Mononuclear cell (primary cell): ENCODE measurements around the gene KCNIP4. TPM values are rescaled to one million over a fixed set of nuclear protein-coding genes. Genes with fewer than 3 reads are reported as not detected.

ENCODE experiments used
- H3K27me3 ChIP-seq: 2 replicates; pipeline ENCODE4 v1.6.0; 2011; ENCODE audit warnings: low read length, control low read depth; ENCODE audit not compliant: insufficient read depth
- H3K4me1 ChIP-seq: 2 replicates; pipeline ENCODE4 v1.5.1; 2011; ENCODE audit warnings: mild to moderate bottlenecking, low read length, control low read depth; ENCODE audit not compliant: insufficient read depth
- H3K4me3 ChIP-seq: 2 replicates; pipeline ENCODE4 v1.5.1; 2011; ENCODE audit warnings: mild to moderate bottlenecking, low read length, moderate library complexity
- H3K9me3 ChIP-seq: 2 replicates; pipeline ENCODE4 v1.5.1; 2011; ENCODE audit warnings: low read depth, mild to moderate bottlenecking, control low read depth, low read length
- total RNA-seq: library from RNA; depleted of rRNA; stranded (reverse); fragments of >200 nt; gene quantifications from one replicate; pipeline ENCODE4 v1.2.3, GENCODE V29; 2012

The KCNIP4 gene
- total RNA-seq, 1 donor, result not detected

DNA sequence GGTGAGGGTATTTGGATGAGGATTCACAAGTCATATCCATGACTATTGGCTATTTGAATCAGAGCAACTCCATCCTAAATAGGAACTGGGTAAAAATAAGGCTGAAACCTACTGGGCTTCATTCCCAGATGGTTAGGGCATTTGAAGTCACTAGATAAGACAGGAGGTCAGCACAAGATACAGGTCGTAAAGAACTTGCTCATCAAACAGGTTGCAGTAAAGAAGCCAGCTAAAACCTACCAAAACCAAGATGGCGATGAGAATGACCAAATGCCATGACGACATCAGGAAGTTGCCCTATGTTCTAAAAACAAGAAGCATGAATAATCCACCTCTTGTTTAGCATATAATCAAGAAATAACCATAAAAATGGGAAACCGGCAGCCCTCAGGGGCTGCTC, 1023.4 kb downstream of the KCNIP4 start:
- Histone ChIP-seq H3K4me1 (no peaks in the 10 kb centered on the region), H3K27me3 (no peaks in the 10 kb centered on the region), H3K4me3 (no peak overlapping the region), H3K9me3 (peaks cover 3% of the 10 kb centered on the region)

DNA sequence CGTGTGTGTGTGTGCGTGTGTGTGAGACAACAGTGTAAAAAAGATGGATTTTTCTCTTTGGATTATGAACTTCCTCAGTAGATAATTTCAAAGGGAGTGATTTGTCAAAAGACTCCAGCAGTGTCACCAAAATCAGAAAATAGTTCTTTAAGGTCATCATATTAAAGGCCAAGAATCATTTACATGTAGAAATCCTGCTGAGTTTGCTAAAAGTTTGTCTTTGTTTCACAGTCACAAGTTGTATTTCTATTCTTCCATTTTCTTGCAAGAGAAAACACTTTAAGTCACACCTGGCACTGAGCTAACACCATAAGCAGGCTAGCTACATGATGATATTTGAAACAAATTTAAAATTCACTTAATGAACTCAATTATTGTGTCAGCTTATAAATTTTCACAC, 1025.6 kb downstream of the KCNIP4 start:
- H3K4me1 ChIP-seq, result no peaks in the 10 kb centered on the region
- no peaks in the 10 kb centered on the region for H3K27me3 ChIP-seq
- peaks cover 4% of the 10 kb centered on the region for H3K9me3 ChIP-seq
- no peak overlapping the region for H3K4me3 ChIP-seq

DNA sequence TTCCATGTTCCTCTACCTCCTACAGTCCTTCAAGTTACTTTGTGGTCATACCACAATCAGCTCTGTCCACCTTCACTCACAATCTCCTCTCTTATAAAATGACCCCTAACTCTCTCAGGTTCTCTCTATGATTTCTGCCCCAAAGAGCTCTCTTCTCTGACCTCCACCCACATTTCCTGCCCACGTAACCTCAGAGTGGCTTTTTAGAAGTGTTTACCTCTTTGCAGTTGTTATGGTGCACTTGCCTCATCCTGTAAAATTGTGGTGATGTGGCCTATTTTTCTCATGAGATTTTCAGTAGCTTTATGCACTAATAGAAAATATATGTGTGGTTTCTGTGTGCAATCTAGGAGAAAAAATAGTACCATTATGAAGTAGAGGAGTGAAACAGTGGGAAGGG, 1032.5 kb downstream of the KCNIP4 start:
- Histone ChIP-seq H3K4me3 (no peak overlapping the region), H3K9me3 (peaks cover 4% of the 10 kb centered on the region), H3K4me1 (peaks cover 6% of the 10 kb centered on the region), H3K27me3 (no peaks in the 10 kb centered on the region)

DNA sequence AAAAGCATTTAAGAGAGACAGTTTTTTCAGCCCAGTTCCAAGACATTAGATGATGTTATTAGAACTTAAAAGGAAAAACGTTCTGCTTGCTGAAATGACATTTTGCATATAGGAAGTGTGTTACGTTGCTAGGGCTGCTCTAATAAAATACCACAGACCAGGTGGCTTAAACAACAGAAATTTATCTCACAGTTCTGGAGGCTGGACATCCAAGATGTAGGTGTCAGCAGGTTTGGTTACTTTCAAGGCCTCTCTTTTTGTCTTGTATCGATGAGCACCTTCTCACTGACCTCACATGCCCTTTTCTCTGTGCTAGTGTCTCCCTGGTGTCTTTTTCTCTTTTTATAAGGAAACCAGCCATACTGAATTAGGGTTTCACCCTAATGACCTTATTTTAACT, 1043.6 kb downstream of the KCNIP4 start:
- Histone ChIP-seq H3K4me1 (no peaks in the 10 kb centered on the region), H3K4me3 (no peak overlapping the region), H3K9me3 (no peaks in the 10 kb centered on the region), H3K27me3 (no peaks in the 10 kb centered on the region)

GRCh38 chr4:20901851-20902250, 1046.7 kb downstream of the KCNIP4 start:
- H3K4me3 ChIP-seq, result no peak overlapping the region

GRCh38 chr4:20899591-20899990, 1049.0 kb downstream of the KCNIP4 start:
- Histone ChIP-seq H3K27me3 (no peaks in the 10 kb centered on the region), H3K4me3 (no peak overlapping the region)

More at GRCh38 chr4:20901851-20902250, 1046.7 kb downstream of the KCNIP4 start:
- H3K27me3 ChIP-seq, result no peaks in the 10 kb centered on the region
- no peaks in the 10 kb centered on the region for H3K9me3 ChIP-seq
- no peaks in the 10 kb centered on the region for H3K4me1 ChIP-seq

DNA sequence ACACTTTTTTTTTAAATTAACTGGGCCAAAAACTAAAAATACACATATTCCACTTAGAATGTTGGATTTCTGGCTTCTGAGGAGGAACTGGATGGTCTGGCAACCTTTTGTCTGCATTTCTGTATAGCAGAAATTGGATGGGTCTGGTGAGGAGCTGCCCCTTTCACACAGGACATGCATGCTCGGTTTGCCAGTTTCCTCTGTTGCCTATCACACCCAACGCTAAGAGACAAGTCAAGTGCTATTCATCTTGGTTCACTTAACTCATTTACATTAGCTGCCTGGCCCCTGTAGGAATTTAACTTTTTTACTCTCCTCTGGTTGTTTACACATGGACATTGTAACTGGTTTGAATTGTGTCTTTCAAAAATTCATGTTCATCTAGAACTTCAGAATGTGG, 1052.6 kb downstream of the KCNIP4 start:
- H3K4me3 ChIP-seq, result no peak overlapping the region
- H3K9me3 ChIP-seq, result no peaks in the 10 kb centered on the region
- no peaks in the 10 kb centered on the region for H3K27me3 ChIP-seq
- no peaks in the 10 kb centered on the region for H3K4me1 ChIP-seq

More at GRCh38 chr4:20899591-20899990, 1049.0 kb downstream of the KCNIP4 start:
- no peaks in the 10 kb centered on the region for H3K9me3 ChIP-seq
- no peaks in the 10 kb centered on the region for H3K4me1 ChIP-seq

GRCh38 chr4:20895208-20895607, 1053.4 kb downstream of the KCNIP4 start:
- Histone ChIP-seq H3K27me3 (no peaks in the 10 kb centered on the region), H3K4me3 (no peak overlapping the region), H3K4me1 (no peaks in the 10 kb centered on the region), H3K9me3 (no peaks in the 10 kb centered on the region)

GRCh38 chr4:20890761-20891160, 1057.8 kb downstream of the KCNIP4 start:
- H3K4me1 ChIP-seq, result no peaks in the 10 kb centered on the region
- H3K9me3 ChIP-seq, result no peaks in the 10 kb centered on the region
- H3K27me3 ChIP-seq, result no peaks in the 10 kb centered on the region
- H3K4me3 ChIP-seq, result no peak overlapping the region

- Histone ChIP-seq H3K4me3 (no peak overlapping the region), H3K4me1 (no peaks in the 10 kb centered on the region), H3K27me3 (no peaks in the 10 kb centered on the region), H3K9me3 (no peaks in the 10 kb centered on the region)
Measured at GRCh38 chr4:20889901-20890300, 1058.7 kb downstream of the KCNIP4 start.

DNA sequence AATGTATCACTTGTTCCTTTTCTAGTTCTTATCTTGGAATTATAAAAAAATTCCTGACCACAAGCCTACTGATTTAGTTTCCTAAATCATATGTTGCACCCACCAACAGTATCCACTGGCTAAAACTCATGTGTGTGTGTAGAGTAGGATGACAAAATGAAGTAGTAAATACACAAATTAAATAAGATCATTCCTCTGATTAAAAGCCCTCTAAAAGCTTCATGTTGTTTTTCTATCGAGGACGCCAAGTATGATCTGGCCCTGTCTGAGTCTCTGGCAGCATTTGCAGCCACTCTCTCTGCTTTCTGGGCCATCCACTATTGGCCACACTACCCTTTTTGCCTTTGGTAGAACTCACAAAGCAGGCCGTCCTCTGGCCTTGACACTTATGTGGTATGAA, 1064.9 kb downstream of the KCNIP4 start:
- Histone ChIP-seq H3K4me1 (no peaks in the 10 kb centered on the region), H3K4me3 (no peak overlapping the region), H3K9me3 (no peaks in the 10 kb centered on the region), H3K27me3 (no peaks in the 10 kb centered on the region)

- Histone ChIP-seq H3K4me3 (no peak overlapping the region), H3K9me3 (no peaks in the 10 kb centered on the region), H3K27me3 (no peaks in the 10 kb centered on the region), H3K4me1 (no peaks in the 10 kb centered on the region)
Measured at GRCh38 chr4:20883231-20883630, 1065.3 kb downstream of the KCNIP4 start.

DNA sequence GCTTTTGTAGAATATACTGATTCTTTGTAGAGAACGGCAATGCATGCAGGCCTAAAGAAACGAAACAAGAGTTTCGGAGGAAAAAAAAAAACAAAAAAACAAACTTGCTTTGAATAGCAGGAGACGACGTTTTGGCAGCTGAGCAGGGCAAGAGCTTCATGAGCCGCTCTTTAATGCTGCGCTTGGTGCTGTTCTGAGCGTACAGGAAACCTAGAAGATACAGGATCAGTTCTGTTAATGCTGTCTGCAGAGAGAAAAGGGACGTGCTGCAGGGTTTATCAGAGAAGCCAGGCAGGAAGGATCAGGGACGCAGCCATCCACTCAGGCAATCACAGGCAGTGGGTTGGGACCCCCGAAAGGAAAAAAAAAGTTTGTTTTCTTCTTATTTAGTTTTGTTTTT, 1066.1 kb downstream of the KCNIP4 start:
- Histone ChIP-seq H3K9me3 (no peaks in the 10 kb centered on the region), H3K4me1 (no peaks in the 10 kb centered on the region), H3K4me3 (no peak overlapping the region), H3K27me3 (no peaks in the 10 kb centered on the region)

- no peak overlapping the region for H3K4me3 ChIP-seq
- no peaks in the 10 kb centered on the region for H3K4me1 ChIP-seq
- no peaks in the 10 kb centered on the region for H3K9me3 ChIP-seq
- H3K27me3 ChIP-seq, result no peaks in the 10 kb centered on the region
Measured at GRCh38 chr4:20881658-20882057, 1066.9 kb downstream of the KCNIP4 start.

DNA sequence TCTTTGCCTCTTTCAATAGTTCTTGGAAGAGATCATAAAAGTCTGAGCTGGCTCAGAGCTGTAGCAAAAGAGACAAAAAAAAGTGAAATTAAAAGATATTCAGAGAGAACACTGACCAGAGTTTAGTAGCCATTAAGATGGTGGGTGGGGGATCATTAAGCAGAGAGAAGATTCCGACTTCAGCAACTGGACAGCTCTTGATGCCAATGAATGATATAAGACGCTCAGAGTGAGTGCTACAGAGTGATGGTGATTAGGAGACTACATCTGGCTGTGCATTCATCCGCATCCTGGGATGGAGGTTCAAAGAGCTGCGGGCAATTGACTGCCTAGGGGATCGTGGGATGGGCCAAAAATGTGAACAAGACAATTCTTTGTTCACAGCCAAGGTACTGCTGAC, 1069.8 kb downstream of the KCNIP4 start:
- Histone ChIP-seq H3K27me3 (no peaks in the 10 kb centered on the region), H3K4me1 (no peaks in the 10 kb centered on the region), H3K4me3 (no peak overlapping the region), H3K9me3 (no peaks in the 10 kb centered on the region)

- no peaks in the 10 kb centered on the region for H3K9me3 ChIP-seq
Measured at GRCh38 chr4:20870436-20870835, 1078.1 kb downstream of the KCNIP4 start.

GRCh38 chr4:20868108-20868507, 1080.5 kb downstream of the KCNIP4 start:
- no peaks in the 10 kb centered on the region for H3K27me3 ChIP-seq
- no peaks in the 10 kb centered on the region for H3K9me3 ChIP-seq
- H3K4me1 ChIP-seq, result no peaks in the 10 kb centered on the region
- no peak overlapping the region for H3K4me3 ChIP-seq

More at GRCh38 chr4:20870436-20870835, 1078.1 kb downstream of the KCNIP4 start:
- no peak overlapping the region for H3K4me3 ChIP-seq
- no peaks in the 10 kb centered on the region for H3K4me1 ChIP-seq
- H3K27me3 ChIP-seq, result no peaks in the 10 kb centered on the region
